ENCODE data around the gene ARMC7. TPM values are rescaled to one million over a fixed set of nuclear protein-coding genes. Genes with fewer than 3 reads are reported as not detected.
"Not testable (repeated sequence)": the region's sequence is repeated elsewhere in the genome, so short reads cannot be mapped to it uniquely, and the experiment has no call there.

ARMC7 gene
- total and polyA plus RNA-seq, 2 donors (not counting 1 experiment from before 2014, with no cell fraction given), result 3.1 to 5.9 TPM

- Histone ChIP-seq H3K27ac (ENCODE audit: insufficient read depth, low read length) (no peak overlapping the region), H3K4me2 (ENCODE audit: extremely low read depth, insufficient read depth, low read length) (no peak overlapping the region), H2AFZ (ENCODE audit: low read length) (no peak overlapping the region), H3K27me3 (ENCODE audit: control insufficient read depth, insufficient read depth, low read length) (no peaks in the 10 kb centered on the region), H3K9me3 (ENCODE audit: control insufficient read depth, insufficient read depth, low read depth, low read length) (no peaks in the 10 kb centered on the region), H3K79me2 (ENCODE audit: control insufficient read depth, insufficient read depth, low read length) (no peaks in the 10 kb centered on the region), H3K4me1 (ENCODE audit: control insufficient read depth, extremely low read depth, insufficient read depth, low read length) (no peaks in the 10 kb centered on the region), H3K36me3 (ENCODE audit: control insufficient read depth, insufficient read depth, low read length) (no peaks in the 10 kb centered on the region), H4K20me1 (ENCODE audit: control insufficient read depth, extremely low read depth, insufficient read depth, low read length) (no peaks in the 10 kb centered on the region), H3K4me3 (replicated peaks in 1 of 4; ENCODE audit: control extremely low read depth in 1 of 4, insufficient read depth in 1 of 4, low read depth in 3 of 4, low read length in 4 of 4) (no peak overlapping the region), H3K9ac (ENCODE audit: insufficient read depth, low read length) (no peak overlapping the region)
- no peak for DNase-seq (ENCODE audit: low read depth in 2 of 2)
- TF ChIP-seq EZH2 (IDR thresholded peaks at IDR 0.05; ENCODE audit: low read length, missing control alignments) (no peak), CTCF (conservative IDR thresholded peaks at IDR 0.05 in 1 of 2, IDR thresholded peaks at IDR 0.05 in 1 of 2; ENCODE audit: low read depth in 1 of 2, low read length in 2 of 2) (no peak)
Measured at GRCh38 chr17:75160211-75160610, 50.4 kb downstream of the ARMC7 start.

- H3K36me3 ChIP-seq (ENCODE audit: control insufficient read depth, insufficient read depth, low read length), result peaks cover 6% of the 10 kb centered on the region
- no peak overlapping the region for H2AFZ ChIP-seq (ENCODE audit: low read length)
- H4K20me1 ChIP-seq (ENCODE audit: control insufficient read depth, extremely low read depth, insufficient read depth, low read length), result no peaks in the 10 kb centered on the region
- H3K4me3 ChIP-seq (replicated peaks in 1 of 4; ENCODE audit: control extremely low read depth in 1 of 4, insufficient read depth in 1 of 4, low read depth in 3 of 4, low read length in 4 of 4), result no peak overlapping the region
- H3K4me2 ChIP-seq (ENCODE audit: extremely low read depth, insufficient read depth, low read length), result no peak overlapping the region
- DNase-seq (ENCODE audit: low read depth in 2 of 2), result no peak
- H3K79me2 ChIP-seq (ENCODE audit: control insufficient read depth, insufficient read depth, low read length), result no peaks in the 10 kb centered on the region
- no peaks in the 10 kb centered on the region for H3K27me3 ChIP-seq (ENCODE audit: control insufficient read depth, insufficient read depth, low read length)
- H3K4me1 ChIP-seq (ENCODE audit: control insufficient read depth, extremely low read depth, insufficient read depth, low read length), result no peaks in the 10 kb centered on the region
- H3K9ac ChIP-seq (ENCODE audit: insufficient read depth, low read length), result no peak overlapping the region
- no peak overlapping the region for H3K27ac ChIP-seq (ENCODE audit: insufficient read depth, low read length)
- H3K9me3 ChIP-seq (ENCODE audit: control insufficient read depth, insufficient read depth, low read depth, low read length), result no peaks in the 10 kb centered on the region
- TF ChIP-seq CTCF (conservative IDR thresholded peaks at IDR 0.05 in 1 of 2, IDR thresholded peaks at IDR 0.05 in 1 of 2; ENCODE audit: low read depth in 1 of 2, low read length in 2 of 2) (no peak), EZH2 (IDR thresholded peaks at IDR 0.05; ENCODE audit: low read length, missing control alignments) (no peak)
Measured at GRCh38 chr17:75163074-75163473, 53.3 kb downstream of the ARMC7 start.

DNA sequence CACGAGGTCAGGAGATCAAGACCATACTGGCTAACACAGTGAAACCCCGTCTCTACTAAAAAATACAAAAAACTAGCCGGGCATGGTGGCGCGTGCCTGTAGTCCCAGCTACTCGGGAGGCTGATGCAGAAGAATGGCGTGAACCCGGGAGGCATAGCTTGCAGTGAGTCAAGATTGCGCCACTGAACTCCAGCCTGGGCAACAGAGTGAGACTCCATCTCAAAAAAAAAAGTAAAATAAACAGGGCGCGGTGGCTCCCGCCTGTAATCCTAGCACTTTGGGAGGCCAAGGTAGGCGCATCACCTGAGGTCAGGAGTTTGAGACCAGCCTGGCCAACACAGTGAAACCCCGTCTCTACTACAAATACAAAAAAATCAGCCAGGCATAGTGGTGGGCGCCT lies 54.8 kb downstream of the ARMC7 start:
- H3K36me3 ChIP-seq (ENCODE audit: control insufficient read depth, insufficient read depth, low read length); H3K79me2 ChIP-seq (ENCODE audit: control insufficient read depth, insufficient read depth, low read length); H3K9ac ChIP-seq (ENCODE audit: insufficient read depth, low read length); H3K27me3 ChIP-seq (ENCODE audit: control insufficient read depth, insufficient read depth, low read length); H3K9me3 ChIP-seq (ENCODE audit: control insufficient read depth, insufficient read depth, low read depth, low read length); H3K27ac ChIP-seq (ENCODE audit: insufficient read depth, low read length); H4K20me1 ChIP-seq (ENCODE audit: control insufficient read depth, extremely low read depth, insufficient read depth, low read length); DNase-seq (ENCODE audit: low read depth in 2 of 2); H2AFZ ChIP-seq (ENCODE audit: low read length); H3K4me2 ChIP-seq (ENCODE audit: extremely low read depth, insufficient read depth, low read length); H3K4me1 ChIP-seq (ENCODE audit: control insufficient read depth, extremely low read depth, insufficient read depth, low read length); H3K4me3 ChIP-seq (replicated peaks in 1 of 4; ENCODE audit: control extremely low read depth in 1 of 4, insufficient read depth in 1 of 4, low read depth in 3 of 4, low read length in 4 of 4): not testable (repeated sequence)
